AG09309 (cell line): ENCODE results near the gene SLC40A1.

Experiments used
- DNase-seq: peaks from one replicate; pipeline ENCODE4 v3.0.0-alpha.2; 2010; ENCODE audit warnings: low read depth
- H3K4me3 ChIP-seq: 2 replicates; pipeline ENCODE4 v1.5.1; 2011; ENCODE audit warnings: mild to moderate bottlenecking, low read depth, low read length, moderate library complexity; ENCODE audit not compliant: control insufficient read depth
- CTCF ChIP-seq: IDR thresholded peaks from 2 replicates; pipeline ENCODE4 v1.5.1; 2011; ENCODE audit warnings: mild to moderate bottlenecking, low read depth, low read length, inconsistent platforms; ENCODE audit not compliant: insufficient read depth, control insufficient read depth; ENCODE audit errors: missing control alignments

SLC40A1 gene

GRCh38 chr2:189576396-189576795, 4.2 kb downstream of the SLC40A1 start:
- DNase-seq, result no peak
- H3K4me3 ChIP-seq, result no peak overlapping the region
- no peak for TF ChIP-seq CTCF

- H3K4me3 ChIP-seq, result no peak overlapping the region
- no peak for TF ChIP-seq CTCF
- no peak for DNase-seq
These were observed 5.7 kb downstream of the SLC40A1 start for GRCh38 chr2:189574793-189575475.

- DNase-seq, result no peak
- no peak overlapping the region for H3K4me3 ChIP-seq
- TF ChIP-seq CTCF, result no peak
These were observed 10.0 kb downstream of the SLC40A1 start for GRCh38 chr2:189570570-189571031.

- TF ChIP-seq CTCF, result no peak
- DNase-seq, result no peak
- H3K4me3 ChIP-seq, result no peak overlapping the region
These were observed 11.2 kb downstream of the SLC40A1 start for GRCh38 chr2:189569295-189569910.

GRCh38 chr2:189566046-189566445, 14.5 kb downstream of the SLC40A1 start:
- no peak overlapping the region for H3K4me3 ChIP-seq
- no peak for TF ChIP-seq CTCF
- DNase-seq, result no peak

- H3K4me3 ChIP-seq, result no peak overlapping the region
- TF ChIP-seq CTCF, result no peak
- no peak for DNase-seq
These were observed 19.1 kb downstream of the SLC40A1 start for GRCh38 chr2:189561371-189562038.
